SK-N-SH (cell line): Measurements from ENCODE around the gene PRKD2. TPM values are rescaled to one million over a fixed set of nuclear protein-coding genes. Genes with fewer than 3 reads are reported as not detected.
A peak's percentile ranks its signal among the peaks of the same experiment; 100 is the strongest.

Experiments
- CTCF ChIA-PET: fragments of 300-600, 350-600 bp; formaldehyde crosslinking; extraction: SDS; loops from one replicate; lab custom pipeline; 2021; lab: Yijun Ruan, JAX
- POLR2A ChIA-PET: fragments of 350-600 bp; sonication (Branson Sonifier 250); formaldehyde crosslinking; extraction: SDS; loops from one replicate; lab custom pipeline; 2020; ENCODE audit warnings: antibody characterized with exemption, inconsistent platforms; lab: Yijun Ruan, JAX
- DNase-seq: peaks from one replicate; pipeline ENCODE4 v3.0.0; 2012
- H2AFZ ChIP-seq: fragments of 200-600 bp; sonication (generic); 2 replicates; pipeline ENCODE4 v1.8.1; 2016; ENCODE audit warnings: antibody characterized with exemption, mild to moderate bottlenecking, low read depth
- H3F3A ChIP-seq: fragments of 200-600 bp; sonication (generic); replicated peaks from 2 replicates; pipeline ENCODE3; 2016; ENCODE audit warnings: antibody characterized with exemption, mild to moderate bottlenecking; ENCODE audit not compliant: insufficient read depth
- H3K27ac ChIP-seq, 2 experiments: fragments of 200-500 bp in 1 of 2; fragments of 200-600 bp in 1 of 2; sonication (Bioruptor generic) in 1 of 2; sonication (generic), shearing (Covaris generic) in 1 of 2; 2 replicates each; pipeline versions ENCODE4 v1.5.1 to v1.6.1; 2014 to 2016; ENCODE audit warnings: low read depth in 2 of 2, inconsistent platforms in 1 of 2, low read length in 1 of 2, mild to moderate bottlenecking in 1 of 2, mixed read lengths in 1 of 2
- H3K27me3 ChIP-seq: fragments of 200-600 bp; sonication (generic), shearing (Covaris generic); 2 replicates; pipeline ENCODE4 v1.6.1; 2016; ENCODE audit warnings: mixed run types; ENCODE audit not compliant: insufficient read depth
- H3K36me3 ChIP-seq, 2 experiments: fragments of 200-500 bp in 1 of 2; fragments of 200-600 bp in 1 of 2; sonication (Bioruptor generic) in 1 of 2; sonication (generic) in 1 of 2; replicated peaks in 1 of 2; 2 replicates each; pipeline versions ENCODE3 to v1.5.1; 2014 to 2016; ENCODE audit warnings: low read length in 1 of 2, mild to moderate bottlenecking in 1 of 2; ENCODE audit not compliant: insufficient read depth in 2 of 2, control insufficient read depth in 1 of 2
- H3K4me1 ChIP-seq, 2 experiments: fragments of 200-500 bp in 1 of 2; fragments of 200-600 bp in 1 of 2; sonication (Bioruptor generic) in 1 of 2; sonication (generic), shearing (Covaris generic) in 1 of 2; 2 replicates each; pipeline versions ENCODE4 v1.5.1 to v1.6.1; 2014 to 2016; ENCODE audit warnings: low read depth in 1 of 2, low read length in 1 of 2, mixed run types in 1 of 2; ENCODE audit not compliant: insufficient read depth in 2 of 2, control insufficient read depth in 1 of 2
- H3K4me2 ChIP-seq: fragments of 200-600 bp; sonication (generic), shearing (Covaris generic); 2 replicates; pipeline ENCODE4 v1.6.1; 2017; ENCODE audit warnings: mixed run types
- H3K4me3 ChIP-seq, 2 experiments: fragments of 200-500 bp in 1 of 2; fragments of 200-600 bp in 1 of 2; sonication (Bioruptor generic) in 1 of 2; sonication (generic), shearing (Covaris generic) in 1 of 2; 2 replicates each; pipeline versions ENCODE4 v1.5.1 to v1.8.1; 2014 to 2016; ENCODE audit warnings: low read depth in 2 of 2, inconsistent platforms in 1 of 2, low read length in 1 of 2, mild to moderate bottlenecking in 1 of 2, mixed read lengths in 1 of 2, moderate library complexity in 1 of 2
- H3K79me2 ChIP-seq: fragments of 200-600 bp; sonication (generic); 2 replicates; pipeline ENCODE4 v1.8.1; 2017; ENCODE audit warnings: mild to moderate bottlenecking; ENCODE audit not compliant: insufficient read depth
- H3K9ac ChIP-seq: fragments of 200-600 bp; sonication (generic); 2 replicates; pipeline ENCODE4 v1.6.1; 2017; ENCODE audit warnings: mixed run types
- H3K9me2 ChIP-seq: fragments of 200-600 bp; sonication (generic); 2 replicates; pipeline ENCODE4 v1.6.1; 2017; ENCODE audit warnings: mixed run types
- H3K9me3 ChIP-seq: fragments of 200-600 bp; sonication (generic); 2 replicates; pipeline ENCODE4 v1.6.1; 2017; ENCODE audit warnings: mixed run types, mild to moderate bottlenecking, moderate library complexity
- H4K20me1 ChIP-seq: fragments of 200-600 bp; sonication (generic); 2 replicates; pipeline ENCODE4 v1.6.1; 2017; ENCODE audit warnings: mild to moderate bottlenecking, mixed run types; ENCODE audit not compliant: insufficient read depth
- FOSL2 ChIP-seq: IDR thresholded peaks from 2 replicates; pipeline ENCODE4 v1.4.0; 2012; ENCODE audit warnings: low read depth, mild to moderate bottlenecking, moderate library complexity, borderline replicate concordance
- GABPA ChIP-seq: IDR thresholded peaks from 2 replicates; pipeline ENCODE4 v1.4.0; 2012; ENCODE audit warnings: low read depth, mild to moderate bottlenecking
- MEF2A ChIP-seq: IDR thresholded peaks from 2 replicates; pipeline ENCODE4 v1.4.0; 2012; ENCODE audit warnings: low read depth, borderline replicate concordance
- MXI1 ChIP-seq: IDR thresholded peaks from 2 replicates; pipeline ENCODE4 v1.6.1; 2012; ENCODE audit warnings: mild to moderate bottlenecking, low read depth, low read length, improper control_type of control experiment
- NFIC ChIP-seq: IDR thresholded peaks from 2 replicates; pipeline ENCODE4 v1.4.0; 2012; ENCODE audit warnings: borderline replicate concordance
- NRF1 ChIP-seq: IDR thresholded peaks from 2 replicates; pipeline ENCODE4 v1.6.1; 2012; ENCODE audit warnings: low read depth, mild to moderate bottlenecking, low read length
- POLR2AphosphoS5 ChIP-seq: IDR thresholded peaks from 2 replicates; pipeline ENCODE4 v1.6.1; 2012; ENCODE audit warnings: low read depth, low read length
- RFX5 ChIP-seq: IDR thresholded peaks from 2 replicates; pipeline ENCODE4 v1.6.1; 2012; ENCODE audit warnings: mild to moderate bottlenecking, improper control_type of control experiment, low read length
- SIN3A ChIP-seq: IDR thresholded peaks from 2 replicates; pipeline ENCODE4 v1.6.1; 2012; ENCODE audit warnings: low read depth, mild to moderate bottlenecking, low read length, moderate library complexity, borderline replicate concordance
- TAF1 ChIP-seq: IDR thresholded peaks from 2 replicates; pipeline ENCODE4 v1.6.1; 2012; ENCODE audit warnings: low read depth, mild to moderate bottlenecking, low read length, moderate library complexity, borderline replicate concordance
- TEAD4 ChIP-seq: IDR thresholded peaks from 2 replicates; pipeline ENCODE4 v1.4.0; 2012; ENCODE audit warnings: mild to moderate bottlenecking, borderline replicate concordance; ENCODE audit not compliant: insufficient read depth
- YY1 ChIP-seq: IDR thresholded peaks from 2 replicates; pipeline ENCODE4 v1.4.0; 2012; ENCODE audit warnings: low read depth, mild to moderate bottlenecking
- WGBS: methylation state at CpG from one replicate; pipeline ENCODE4 v1.1.6; 2017; ENCODE audit warnings: low lambda C conversion rate; 5-methylcytosine and 5-hydroxymethylcytosine counted together
- polyA plus RNA-seq, 3 experiments: library from polyadenylated mRNA; depleted of rRNA; stranded (reverse); fragments of >200 nt; gene quantifications; 2 replicates each; pipeline ENCODE4 v1.2.3, GENCODE V29; 2012
- TF ChIP-seq, protein P1 (sequence below): IDR thresholded peaks from 2 replicates; pipeline ENCODE4; 2012
- TF ChIP-seq, protein P2 (sequence below): IDR thresholded peaks from 2 replicates; pipeline ENCODE4 v1.4.0; 2012; ENCODE audit warnings: low read depth

PRKD2 gene
- polyA plus RNA-seq, 1 of the 3 experiments (the other 2 are of a cell fraction) = 21.4 TPM

DNA sequence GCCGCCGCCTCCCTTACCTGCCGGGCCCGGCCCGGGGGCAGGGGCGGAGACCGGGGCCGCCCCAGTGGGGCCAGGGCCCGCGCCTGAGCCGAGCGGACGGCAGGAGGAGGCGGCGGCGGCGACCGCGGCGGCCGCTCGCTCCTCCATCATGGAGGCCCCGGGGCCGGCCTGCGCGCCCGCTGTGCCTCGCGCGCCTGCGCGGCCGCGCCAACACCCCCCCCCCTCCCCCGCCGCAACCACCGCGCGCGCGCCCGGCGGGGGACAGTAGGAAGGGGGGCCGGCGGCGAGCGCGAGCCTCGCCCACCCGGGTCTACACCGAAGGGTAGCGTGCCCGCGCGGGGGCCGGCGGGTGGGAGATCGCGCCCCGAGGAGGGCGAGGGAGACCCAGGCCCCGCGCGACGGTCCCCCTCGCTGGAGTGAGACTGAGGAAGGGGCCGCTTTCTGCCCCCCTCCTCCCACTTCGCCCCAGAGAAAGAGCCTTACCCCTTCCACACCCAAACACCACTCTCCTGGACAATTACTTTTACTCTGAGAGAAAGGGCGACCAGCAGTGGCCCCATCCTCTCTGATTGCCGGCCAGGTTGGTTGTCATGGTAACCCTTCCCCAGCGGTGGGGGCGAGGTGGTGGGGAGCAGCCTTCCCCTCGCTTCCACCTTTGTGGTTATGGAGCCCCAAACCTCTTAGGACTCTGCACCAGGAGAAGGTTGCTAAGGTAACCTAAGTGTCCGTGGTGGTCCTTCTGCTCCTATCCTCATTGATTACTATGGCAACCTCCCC is 29.6 kb upstream of the PRKD2 start, which contains the start of gene STRN4:
TSS of gene STRN4 (minus strand) at position 170 of the 777 bp plus-strand sequence. CDS start at position 150, 20 bp downstream.
- Histone ChIP-seq H3K27ac (peak within 1 kb of the TSS; percentile 64 to 89), H3K27me3 (no peaks in the 10 kb centered on the region), H4K20me1 (peaks cover 42% of the 10 kb centered on the region), H3F3A (peaks cover 10% of the 10 kb centered on the region), H3K79me2 (peaks cover 63% of the 10 kb centered on the region), H3K4me2 (peak within 1 kb of the TSS; percentile 98), H3K36me3 (peaks cover 0 to 6% of the 10 kb centered on the region in 2 experiments), H3K9ac (peak within 1 kb of the TSS; percentile 97), H2AFZ (peak within 1 kb of the TSS; percentile 87; the same call in 1 of the 2 replicates), H3K4me3 (peak within 1 kb of the TSS; percentile 81 to 93), H3K9me2 (no peaks in the 10 kb centered on the region), H3K4me1 (peaks cover 0 to 17% of the 10 kb centered on the region in 2 experiments; a peak in 1 of 4 replicates), H3K9me3 (no peaks in the 10 kb centered on the region)
- CTCF ChIA-PET = interaction anchor here (0.8 to 3.3 kb wide), 3 partner anchors 85 to 218 kb away, joined by 4 to 12 read pairs (median 4); partner anchors contain the start of gene DACT3
- 3% methylated on average over 8 of the region's 74 CpGs for WGBS
- DNase-seq = peak; percentile 99
- TF ChIP-seq NFIC (no peak), MXI1 (0 out of 2 replicates have a peak, but pooled peaks have one; percentile 7), RFX5 (no peak), POLR2AphosphoS5 (no peak), NRF1 (peak; percentile 71), MEF2A (no peak), TEAD4 (no peak), SIN3A (no peak), FOSL2 (no peak)
- TF ChIP-seq, protein P1, sequence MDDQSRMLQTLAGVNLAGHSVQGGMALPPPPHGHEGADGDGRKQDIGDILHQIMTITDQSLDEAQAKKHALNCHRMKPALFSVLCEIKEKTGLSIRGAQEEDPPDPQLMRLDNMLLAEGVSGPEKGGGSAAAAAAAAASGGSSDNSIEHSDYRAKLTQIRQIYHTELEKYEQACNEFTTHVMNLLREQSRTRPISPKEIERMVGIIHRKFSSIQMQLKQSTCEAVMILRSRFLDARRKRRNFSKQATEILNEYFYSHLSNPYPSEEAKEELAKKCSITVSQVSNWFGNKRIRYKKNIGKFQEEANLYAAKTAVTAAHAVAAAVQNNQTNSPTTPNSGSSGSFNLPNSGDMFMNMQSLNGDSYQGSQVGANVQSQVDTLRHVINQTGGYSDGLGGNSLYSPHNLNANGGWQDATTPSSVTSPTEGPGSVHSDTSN = no peak
- TF ChIP-seq, protein P2, sequence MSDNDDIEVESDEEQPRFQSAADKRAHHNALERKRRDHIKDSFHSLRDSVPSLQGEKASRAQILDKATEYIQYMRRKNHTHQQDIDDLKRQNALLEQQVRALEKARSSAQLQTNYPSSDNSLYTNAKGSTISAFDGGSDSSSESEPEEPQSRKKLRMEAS = no peak
- POLR2A ChIA-PET = interaction anchor here (0.7 kb wide), 1 partner anchor 39 kb away, joined by 3 read pairs; no protein-coding TSS in a partner anchor

DNA sequence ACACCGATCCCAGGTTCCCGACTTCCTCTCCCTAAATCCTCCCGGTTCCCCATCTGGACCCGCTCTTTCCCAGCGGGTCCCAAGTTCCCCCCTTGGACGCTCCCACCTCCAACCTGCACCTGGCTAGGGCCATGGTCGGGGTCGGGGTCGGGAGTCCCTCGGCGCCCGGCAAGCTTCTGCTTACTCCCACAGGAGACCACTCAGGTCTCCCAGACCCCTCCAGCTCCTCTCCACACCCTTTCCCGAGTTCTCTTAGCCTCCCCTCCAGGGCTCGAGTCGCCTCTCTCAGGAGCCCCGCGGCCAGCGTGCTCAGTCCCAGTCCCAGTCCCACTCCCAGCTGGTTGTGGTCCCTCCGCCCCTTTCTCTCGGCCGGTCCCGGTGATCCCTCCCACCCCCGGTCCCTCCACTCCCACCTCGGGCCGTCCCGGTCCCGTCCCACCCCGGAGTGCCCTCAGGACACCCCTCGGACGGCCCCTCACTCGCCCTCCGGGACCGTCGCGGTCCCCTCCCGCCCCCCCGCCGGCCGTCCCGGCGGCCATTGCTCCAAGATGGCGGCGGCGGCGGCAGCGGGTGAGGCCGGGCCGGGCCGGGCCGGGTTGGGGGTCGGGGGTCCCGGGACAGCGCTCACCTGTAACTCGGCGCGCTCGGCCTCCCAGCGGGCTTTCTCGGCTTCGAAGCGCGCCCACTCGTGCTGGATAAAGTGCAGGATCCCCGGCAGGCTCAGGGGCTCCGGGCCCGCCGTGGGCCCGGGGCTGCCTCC is 28.8 kb upstream of the PRKD2 start, which contains the start of gene FKRP:
TSS of gene FKRP (plus strand) at position 537 of the 760 bp plus-strand sequence. CDS start 9,394 bp downstream, outside the sequence.
- H3K79me2 ChIP-seq = peaks cover 71% of the 10 kb centered on the region
- H3K4me3 ChIP-seq = peak within 1 kb of the TSS; percentile 81 to 93
- TF ChIP-seq YY1 = peak; percentile 93
- TF ChIP-seq GABPA = no peak
- TF ChIP-seq TAF1 = peak; percentile 79
- WGBS = 2% methylated on average over 36 of the region's 68 CpGs
- DNase-seq = peak; percentile 86
- H3K36me3 ChIP-seq = peaks cover 0 to 9% of the 10 kb centered on the region in 2 experiments
- H3F3A ChIP-seq = peaks cover 10% of the 10 kb centered on the region
- ChIA-PET CTCF (interaction anchor here (0.9 to 5.8 kb wide), 4 partner anchors 9 to 132 kb away, joined by 3 to 48 read pairs (median 4); no protein-coding TSS in a partner anchor), POLR2A (interaction anchor here (0.7 to 1.1 kb wide), 3 partner anchors 30 to 40 kb away, joined by 3 read pairs; no protein-coding TSS in a partner anchor)
- H3K9ac ChIP-seq = peak within 1 kb of the TSS; percentile 97
- peak within 1 kb of the TSS; percentile 98 for H3K4me2 ChIP-seq
- H3K4me1 ChIP-seq = peaks cover 0 to 17% of the 10 kb centered on the region in 2 experiments; a peak in 1 of 4 replicates
- peaks cover 50% of the 10 kb centered on the region for H4K20me1 ChIP-seq
- no peaks in the 10 kb centered on the region for H3K9me2 ChIP-seq
- H3K27ac ChIP-seq = peak within 1 kb of the TSS; percentile 64 to 89
- peak within 1 kb of the TSS; percentile 87; the same call in 1 of the 2 replicates for H2AFZ ChIP-seq
- no peaks in the 10 kb centered on the region for H3K9me3 ChIP-seq
- no peaks in the 10 kb centered on the region for H3K27me3 ChIP-seq
